Hepatocyte (in vitro differentiated cells): Measurements from ENCODE around the gene CECR2. TPM values are rescaled to one million over a fixed set of nuclear protein-coding genes. Genes with fewer than 3 reads are reported as not detected.

Experiments used
- DNase-seq: peaks from one replicate; pipeline ENCODE4 v3.0.0-alpha.2; 2016; ENCODE audit warnings: low spot score
- H2AFZ ChIP-seq: fragments of 200-600 bp; sonication (generic); 2 replicates; pipeline ENCODE4 v1.6.0; 2016; ENCODE audit warnings: antibody characterized with exemption, mild to moderate bottlenecking
- H3K27ac ChIP-seq: fragments of 200-600 bp; sonication (generic); 2 replicates; pipeline ENCODE4 v1.5.1; 2016; ENCODE audit warnings: mild to moderate bottlenecking
- H3K27me3 ChIP-seq: fragments of 200-600 bp; sonication (generic); 2 replicates; pipeline ENCODE4 v1.6.1; 2016
- H3K36me3 ChIP-seq: fragments of 200-600 bp; sonication (generic); replicated peaks from 2 replicates; pipeline ENCODE4 v1.5.1; 2016; ENCODE audit warnings: low read depth; ENCODE audit not compliant: insufficient read depth
- H3K4me1 ChIP-seq: fragments of 200-600 bp; sonication (generic); 2 replicates; pipeline ENCODE4 v1.5.1; 2016; ENCODE audit warnings: mild to moderate bottlenecking, moderate library complexity; ENCODE audit not compliant: insufficient read depth
- H3K4me2 ChIP-seq: fragments of 200-600 bp; sonication (generic); 2 replicates; pipeline ENCODE4 v1.6.0; 2016
- H3K4me3 ChIP-seq: fragments of 200-600 bp; sonication (generic); 2 replicates; pipeline ENCODE4 v1.5.1; 2016; ENCODE audit warnings: mild to moderate bottlenecking
- H3K79me2 ChIP-seq: fragments of 200-600 bp; sonication (generic); 2 replicates; pipeline ENCODE4 v1.6.0; 2017; ENCODE audit warnings: mild to moderate bottlenecking
- H3K9me2 ChIP-seq: fragments of 200-600 bp; sonication (generic); replicated peaks from 2 replicates; pipeline ENCODE4 v1.6.0; 2017; ENCODE audit warnings: mild to moderate bottlenecking; ENCODE audit not compliant: insufficient read depth
- H3K9me3 ChIP-seq: fragments of 200-600 bp; sonication (generic); 2 replicates; pipeline ENCODE4 v1.5.1; 2016; ENCODE audit warnings: low read depth, mild to moderate bottlenecking
- H4K20me1 ChIP-seq: fragments of 200-600 bp; sonication (generic); 2 replicates; pipeline ENCODE4 v1.6.0; 2016; ENCODE audit warnings: mild to moderate bottlenecking; ENCODE audit not compliant: insufficient read depth, poor library complexity, severe bottlenecking
- EZH2 ChIP-seq: fragments of 200-600 bp; sonication (generic); IDR thresholded peaks from 2 replicates; pipeline ENCODE4 v1.6.1; 2016; ENCODE audit warnings: antibody characterized with exemption, mild to moderate bottlenecking, borderline replicate concordance
- EZH2phosphoT487 ChIP-seq: fragments of 200-600 bp; sonication (generic); IDR thresholded peaks from one replicate; pipeline ENCODE4 v1.6.1; 2018; ENCODE audit warnings: antibody characterized with exemption, mild to moderate bottlenecking, low read depth, moderate library complexity; ENCODE audit not compliant: unreplicated experiment, severe bottlenecking
- WGBS: methylation state at CpG from one replicate; pipeline ENCODE4 v1.1.6; 2016; ENCODE audit warnings: low lambda C conversion rate; ENCODE audit errors: missing lambda C conversion rate; 5-methylcytosine and 5-hydroxymethylcytosine counted together
- polyA plus RNA-seq: library from polyadenylated mRNA; unstranded; fragments of >200 nt; fragmentation: Nextera tagmentation; extraction: Ambion mirVana; gene quantifications from 2 replicates; pipeline ENCODE4 v1.2.1, GENCODE V29; 2016
- total RNA-seq: library from RNA; depleted of rRNA; stranded (reverse); fragments of >200 nt; gene quantifications from 2 replicates; pipeline ENCODE4 v1.2.3, GENCODE V29; 2014
- TF ChIP-seq, protein P1 (sequence below): fragments of 200-600 bp; sonication (generic); IDR thresholded peaks from 2 replicates; pipeline ENCODE4 v1.5.1; 2016; ENCODE audit warnings: antibody characterized with exemption, mild to moderate bottlenecking; ENCODE audit not compliant: poor library complexity

CECR2 gene
- total and polyA plus RNA-seq, 2 experiments from 2014 or later, result 2.2 to 3.6 TPM

DNA sequence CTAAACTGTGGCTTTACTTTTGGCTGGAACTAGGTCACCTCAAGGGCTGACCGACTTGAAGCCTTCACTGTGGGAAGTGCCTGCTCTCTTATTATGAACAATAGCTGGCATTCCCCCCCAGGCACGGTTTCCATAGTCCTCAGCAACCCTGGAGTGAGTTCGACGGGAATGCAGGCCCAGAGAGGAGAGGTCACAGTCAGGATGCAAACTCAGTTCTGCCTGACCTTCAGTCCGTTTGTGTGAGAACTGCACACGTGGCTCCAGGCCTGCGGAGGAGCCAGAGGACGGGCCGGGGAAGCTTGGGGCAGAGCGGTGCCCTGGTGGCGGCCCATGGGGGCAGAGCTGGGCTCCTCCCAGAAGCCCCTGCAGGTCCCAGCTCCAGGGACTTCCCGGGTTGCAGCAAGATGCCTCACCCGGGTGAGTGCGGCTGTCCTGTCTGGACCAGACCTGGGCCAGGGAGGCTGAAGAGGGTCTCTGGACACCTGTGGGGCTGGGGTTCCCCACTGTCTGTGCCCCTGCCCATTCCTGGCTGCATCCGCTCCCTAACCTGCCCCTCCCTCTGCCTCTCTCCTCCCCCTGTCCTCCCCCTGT, 211.3 kb downstream of the CECR2 start:
- no peaks in the 10 kb centered on the region for H3K4me1 ChIP-seq
- no peaks in the 10 kb centered on the region for H3K9me2 ChIP-seq
- WGBS, result 56% methylated on average over 15 of the region's 15 CpGs
- H3K4me2 ChIP-seq, result no peak overlapping the region
- no peak for DNase-seq
- no peaks in the 10 kb centered on the region for H4K20me1 ChIP-seq
- no peaks in the 10 kb centered on the region for H3K36me3 ChIP-seq
- H2AFZ ChIP-seq, result no peak overlapping the region
- no peak for TF ChIP-seq EZH2phosphoT487
- TF ChIP-seq, protein P1, sequence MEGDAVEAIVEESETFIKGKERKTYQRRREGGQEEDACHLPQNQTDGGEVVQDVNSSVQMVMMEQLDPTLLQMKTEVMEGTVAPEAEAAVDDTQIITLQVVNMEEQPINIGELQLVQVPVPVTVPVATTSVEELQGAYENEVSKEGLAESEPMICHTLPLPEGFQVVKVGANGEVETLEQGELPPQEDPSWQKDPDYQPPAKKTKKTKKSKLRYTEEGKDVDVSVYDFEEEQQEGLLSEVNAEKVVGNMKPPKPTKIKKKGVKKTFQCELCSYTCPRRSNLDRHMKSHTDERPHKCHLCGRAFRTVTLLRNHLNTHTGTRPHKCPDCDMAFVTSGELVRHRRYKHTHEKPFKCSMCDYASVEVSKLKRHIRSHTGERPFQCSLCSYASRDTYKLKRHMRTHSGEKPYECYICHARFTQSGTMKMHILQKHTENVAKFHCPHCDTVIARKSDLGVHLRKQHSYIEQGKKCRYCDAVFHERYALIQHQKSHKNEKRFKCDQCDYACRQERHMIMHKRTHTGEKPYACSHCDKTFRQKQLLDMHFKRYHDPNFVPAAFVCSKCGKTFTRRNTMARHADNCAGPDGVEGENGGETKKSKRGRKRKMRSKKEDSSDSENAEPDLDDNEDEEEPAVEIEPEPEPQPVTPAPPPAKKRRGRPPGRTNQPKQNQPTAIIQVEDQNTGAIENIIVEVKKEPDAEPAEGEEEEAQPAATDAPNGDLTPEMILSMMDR, result no peak
- TF ChIP-seq EZH2, result no peak
- no peak overlapping the region for H3K27ac ChIP-seq
- H3K9me3 ChIP-seq, result no peaks in the 10 kb centered on the region
- no peak overlapping the region for H3K4me3 ChIP-seq
- no peaks in the 10 kb centered on the region for H3K27me3 ChIP-seq
- H3K79me2 ChIP-seq, result no peaks in the 10 kb centered on the region

DNA sequence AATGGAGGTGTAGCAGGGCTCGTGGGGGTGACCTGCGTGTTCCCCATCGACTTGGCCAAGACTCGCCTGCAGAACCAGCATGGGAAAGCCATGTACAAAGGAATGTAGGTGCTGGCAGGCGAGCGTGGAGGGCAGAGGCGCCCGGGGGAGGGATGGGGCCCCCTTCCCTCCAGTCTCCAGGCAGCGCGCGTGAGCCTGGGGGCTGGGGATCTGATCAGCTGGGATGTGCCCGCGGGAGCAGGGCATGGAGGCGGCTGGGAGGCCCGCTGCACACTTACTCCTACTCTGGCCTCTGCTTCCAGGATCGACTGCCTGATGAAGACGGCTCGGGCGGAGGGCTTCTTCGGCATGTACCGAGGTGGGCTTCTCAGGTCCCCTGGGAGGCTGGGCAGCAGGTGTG, 211.8 kb downstream of the CECR2 start:
- Histone ChIP-seq H3K27ac (no peak overlapping the region), H3K4me3 (no peak overlapping the region), H3K4me2 (no peak overlapping the region), H3K4me1 (no peaks in the 10 kb centered on the region), H3K79me2 (no peaks in the 10 kb centered on the region), H3K9me2 (no peaks in the 10 kb centered on the region), H2AFZ (no peak overlapping the region), H3K27me3 (no peaks in the 10 kb centered on the region), H3K36me3 (no peaks in the 10 kb centered on the region), H3K9me3 (no peaks in the 10 kb centered on the region), H4K20me1 (no peaks in the 10 kb centered on the region)
- TF ChIP-seq EZH2phosphoT487, result no peak
- TF ChIP-seq, protein P1, result no peak
- TF ChIP-seq EZH2, result no peak
- DNase-seq, result no peak
- 96% methylated on average over 20 of the region's 21 CpGs for WGBS

DNA sequence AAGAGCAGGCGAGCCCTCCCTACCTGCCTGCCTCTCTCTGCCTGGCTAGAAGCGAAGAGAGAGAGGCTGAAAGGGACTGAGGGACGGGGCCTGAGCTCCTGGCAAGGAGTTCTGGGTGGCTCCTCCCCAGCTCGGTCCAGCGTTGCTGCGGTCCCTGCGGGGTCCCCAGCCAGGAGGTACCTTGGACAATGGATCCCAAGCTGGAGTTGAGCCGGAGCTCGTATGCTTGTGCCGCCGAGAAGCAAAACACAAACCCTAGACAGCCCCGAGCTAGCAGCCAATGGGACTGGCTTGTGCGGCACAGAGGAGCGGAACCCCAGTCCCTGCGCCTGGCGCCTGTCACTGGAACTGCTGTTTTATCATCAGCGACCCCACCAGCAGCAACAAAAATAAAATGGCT, 212.4 kb downstream of the CECR2 start:
- Histone ChIP-seq H3K27ac (no peak overlapping the region), H3K9me2 (no peaks in the 10 kb centered on the region), H3K4me2 (no peak overlapping the region), H4K20me1 (no peaks in the 10 kb centered on the region), H3K79me2 (no peaks in the 10 kb centered on the region), H3K9me3 (no peaks in the 10 kb centered on the region), H3K27me3 (no peaks in the 10 kb centered on the region), H3K4me3 (no peak overlapping the region), H3K36me3 (no peaks in the 10 kb centered on the region), H2AFZ (no peak overlapping the region), H3K4me1 (no peaks in the 10 kb centered on the region)
- no peak for DNase-seq
- 95% methylated on average over 17 of the region's 17 CpGs for WGBS
- TF ChIP-seq EZH2phosphoT487 (no peak), EZH2 (no peak)
- TF ChIP-seq, protein P1, result no peak
